ENCODE measurements around the gene UBE2J2. TPM values are rescaled to one million over a fixed set of nuclear protein-coding genes. Genes with fewer than 3 reads are reported as not detected.

The UBE2J2 gene
- total RNA-seq (56.4 TPM), polyA plus RNA-seq (10 to 100 TPM; 72.9 to 97.5 (median 85.4) TPM)

DNA sequence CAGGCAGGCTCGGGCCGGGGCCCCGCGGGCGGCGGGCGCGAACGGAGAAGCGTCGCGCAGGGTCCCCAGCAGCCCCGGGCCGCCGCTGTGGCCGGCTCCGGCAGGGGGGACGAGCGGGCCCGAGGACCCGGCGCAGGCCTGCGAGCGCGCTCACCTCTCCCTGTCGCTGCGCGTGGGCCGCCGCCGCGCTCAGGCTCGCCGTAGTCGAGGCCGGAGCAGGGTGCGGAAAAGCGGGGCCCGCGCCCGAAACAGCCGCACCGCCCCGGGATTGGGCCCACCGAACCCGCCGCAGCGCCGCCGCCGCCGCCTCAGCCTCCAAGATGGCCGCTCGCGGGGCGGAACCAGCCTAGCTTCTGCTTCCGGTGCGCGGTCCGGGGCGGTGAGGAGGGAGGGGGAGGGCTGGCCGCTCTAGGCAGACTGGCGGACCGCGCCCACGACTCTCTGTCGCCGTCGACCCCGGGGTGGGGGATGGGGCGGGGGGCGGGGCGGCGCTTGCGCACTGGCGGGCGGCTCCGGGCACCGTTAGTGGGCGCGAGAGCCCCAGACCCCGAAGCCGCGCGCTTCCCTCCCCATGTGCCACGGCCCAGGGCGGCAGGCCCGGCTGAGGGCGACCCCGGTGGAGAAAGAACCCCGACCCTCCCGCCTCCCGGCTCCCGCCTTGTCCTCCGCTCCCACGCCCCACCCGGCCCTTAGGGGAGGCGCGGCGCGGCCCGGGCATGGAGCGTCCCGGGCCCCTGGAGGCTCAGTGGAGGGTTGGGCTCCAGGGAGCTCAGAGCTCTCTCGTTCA lies at the start of gene UBE2J2:
TSS of gene UBE2J2 (minus strand) at position 343 of the 787 bp plus-strand sequence. CDS start 5,862 bp downstream, outside the sequence.
- Mint-ChIP-seq H3K9me3 (no peaks in the 10 kb centered on the region), H3K4me1 (peaks cover 0 to 47% (median 24%) of the 10 kb centered on the region in 4 donors), H3K36me3 (peaks cover 10% of the 10 kb centered on the region), H3K4me3 (peak within 1 kb of the TSS; percentile 88 to 94 (median 93)), H3K27me3 (no peaks in the 10 kb centered on the region), H3K27ac (peak within 1 kb of the TSS; percentile 84 to 93 (median 86))
- DNase-seq (peak; percentile 89 to 95 (median 91)), ATAC-seq (ENCODE audit: low read depth in 2 of 2) (peak; percentile 97)
- peaks cover 43% of the 10 kb centered on the region for H3K4me1 ChIP-seq (ENCODE audit: control insufficient read depth, insufficient read depth, low read length, poor library complexity, severe bottlenecking)
- peak within 1 kb of the TSS; percentile 63 for H3K27ac ChIP-seq (ENCODE audit: insufficient read depth, low read length, poor library complexity, severe bottlenecking)
- H3K4me3 ChIP-seq (ENCODE audit: low read depth, low read length): peak within 1 kb of the TSS; percentile 53
- no peaks in the 10 kb centered on the region for H3K27me3 ChIP-seq (ENCODE audit: control insufficient read depth, insufficient read depth, low read length)
- H3K36me3 ChIP-seq (ENCODE audit: control insufficient read depth, insufficient read depth, low read length): no peaks in the 10 kb centered on the region
- no peaks in the 10 kb centered on the region for H3K9me3 ChIP-seq (ENCODE audit: control insufficient read depth in 2 of 2, low read length in 2 of 2)

DNA sequence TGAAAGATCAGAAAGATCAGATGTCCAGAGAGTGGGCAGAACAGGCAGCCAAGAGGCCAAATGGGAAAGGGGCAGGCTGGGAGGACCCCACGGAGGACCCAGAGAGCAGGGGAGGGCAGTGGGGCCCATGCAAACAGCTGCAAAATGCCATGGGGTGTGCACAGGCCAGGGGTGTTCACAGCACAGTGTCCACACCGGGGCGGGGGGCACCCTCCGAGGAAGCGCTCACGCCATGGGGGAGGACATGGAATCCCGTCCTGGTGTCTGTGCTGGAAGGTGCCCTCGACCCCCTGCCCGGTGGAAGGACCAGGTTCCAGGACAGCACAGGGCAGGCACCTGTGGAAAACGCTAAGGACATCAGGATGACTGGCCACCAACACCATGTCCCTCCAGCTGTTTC lies 49.3 kb upstream of the UBE2J2 start:
- H3K4me1 ChIP-seq (ENCODE audit: control insufficient read depth, insufficient read depth, low read length, poor library complexity, severe bottlenecking): peaks cover 43% of the 10 kb centered on the region
- H3K4me3 ChIP-seq (ENCODE audit: low read depth, low read length): peak overlapping the region; percentile 13

DNA sequence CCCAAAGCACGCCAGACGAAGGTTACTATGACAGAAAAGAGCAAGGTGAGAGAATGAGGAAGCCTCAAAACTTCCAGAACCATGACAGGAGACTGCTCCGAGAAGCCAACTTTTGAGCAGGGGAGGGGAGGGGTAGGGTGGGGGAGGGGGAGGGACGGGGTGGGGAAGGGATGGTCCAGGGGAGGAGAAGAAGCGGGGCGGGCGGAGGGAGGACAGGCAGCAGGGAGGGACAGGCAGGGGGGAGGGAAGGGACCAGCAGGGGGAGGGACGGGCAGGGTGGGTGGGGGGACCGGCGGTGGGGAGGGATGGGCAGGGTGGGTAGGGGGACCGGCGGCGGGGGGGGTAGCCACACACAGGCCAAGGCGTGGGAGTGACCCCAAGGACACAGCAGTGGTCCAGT lies 48.8 kb upstream of the UBE2J2 start:
- Mint-ChIP-seq H3K27me3 (no peaks in the 10 kb centered on the region), H3K9me3 (no peaks in the 10 kb centered on the region), H3K27ac (peak overlapping the region in 1 of 3 donors; percentile 51), H3K4me3 (peak overlapping the region; percentile 33 to 86 (median 72)), H3K36me3 (peaks cover 5% of the 10 kb centered on the region), H3K4me1 (peaks cover 0 to 54% (median 8%) of the 10 kb centered on the region in 4 donors)
- DNase-seq (no peak), ATAC-seq (ENCODE audit: low read depth in 2 of 2) (no peak)
- Histone ChIP-seq H3K4me3 (ENCODE audit: low read depth, low read length) (no peak overlapping the region), H3K9me3 (ENCODE audit: control insufficient read depth in 2 of 2, low read length in 2 of 2) (no peaks in the 10 kb centered on the region), H3K27me3 (ENCODE audit: control insufficient read depth, insufficient read depth, low read length) (no peaks in the 10 kb centered on the region), H3K36me3 (ENCODE audit: control insufficient read depth, insufficient read depth, low read length) (peaks cover 28% of the 10 kb centered on the region), H3K27ac (ENCODE audit: insufficient read depth, low read length, poor library complexity, severe bottlenecking) (no peak overlapping the region), H3K4me1 (ENCODE audit: control insufficient read depth, insufficient read depth, low read length, poor library complexity, severe bottlenecking) (peaks cover 43% of the 10 kb centered on the region)

More for the DNA sequence above, 49.3 kb upstream of the UBE2J2 start:
- H3K36me3 Mint-ChIP-seq: peaks cover 5% of the 10 kb centered on the region
- H3K9me3 Mint-ChIP-seq: no peaks in the 10 kb centered on the region
- H3K4me1 Mint-ChIP-seq: peaks cover 0 to 55% (median 8%) of the 10 kb centered on the region in 4 donors
- no peaks in the 10 kb centered on the region for H3K27me3 ChIP-seq (ENCODE audit: control insufficient read depth, insufficient read depth, low read length)
- H3K4me3 Mint-ChIP-seq: peak overlapping the region; percentile 54 to 92 (median 88)
- no peaks in the 10 kb centered on the region for H3K27me3 Mint-ChIP-seq
- peaks cover 25% of the 10 kb centered on the region for H3K36me3 ChIP-seq (ENCODE audit: control insufficient read depth, insufficient read depth, low read length)
- ATAC-seq (ENCODE audit: low read depth in 2 of 2): no peak
- no peaks in the 10 kb centered on the region for H3K9me3 ChIP-seq (ENCODE audit: control insufficient read depth in 2 of 2, low read length in 2 of 2)
- H3K27ac ChIP-seq (ENCODE audit: insufficient read depth, low read length, poor library complexity, severe bottlenecking): no peak overlapping the region
- DNase-seq: no peak
- H3K27ac Mint-ChIP-seq: peak overlapping the region; percentile 56 to 91 (median 81)

GRCh38 chr1:1321477-1321876 lies 47.8 kb upstream of the UBE2J2 start:
- Mint-ChIP-seq H3K4me1 (peaks cover 0 to 49% (median 6%) of the 10 kb centered on the region in 4 donors), H3K27ac (no peak overlapping the region), H3K4me3 (peak overlapping the region in 3 of 4 donors; percentile 32 to 61 (median 43)), H3K27me3 (no peaks in the 10 kb centered on the region), H3K36me3 (peaks cover 5% of the 10 kb centered on the region), H3K9me3 (no peaks in the 10 kb centered on the region)
- peaks cover 38% of the 10 kb centered on the region for H3K4me1 ChIP-seq (ENCODE audit: control insufficient read depth, insufficient read depth, low read length, poor library complexity, severe bottlenecking)
- H3K27ac ChIP-seq (ENCODE audit: insufficient read depth, low read length, poor library complexity, severe bottlenecking): no peak overlapping the region
- peaks cover 30% of the 10 kb centered on the region for H3K36me3 ChIP-seq (ENCODE audit: control insufficient read depth, insufficient read depth, low read length)
- H3K4me3 ChIP-seq (ENCODE audit: low read depth, low read length): no peak overlapping the region
- H3K27me3 ChIP-seq (ENCODE audit: control insufficient read depth, insufficient read depth, low read length): no peaks in the 10 kb centered on the region
- H3K9me3 ChIP-seq (ENCODE audit: control insufficient read depth in 2 of 2, low read length in 2 of 2): no peaks in the 10 kb centered on the region
- ATAC-seq (ENCODE audit: low read depth in 2 of 2) (no peak), DNase-seq (no peak)

DNA sequence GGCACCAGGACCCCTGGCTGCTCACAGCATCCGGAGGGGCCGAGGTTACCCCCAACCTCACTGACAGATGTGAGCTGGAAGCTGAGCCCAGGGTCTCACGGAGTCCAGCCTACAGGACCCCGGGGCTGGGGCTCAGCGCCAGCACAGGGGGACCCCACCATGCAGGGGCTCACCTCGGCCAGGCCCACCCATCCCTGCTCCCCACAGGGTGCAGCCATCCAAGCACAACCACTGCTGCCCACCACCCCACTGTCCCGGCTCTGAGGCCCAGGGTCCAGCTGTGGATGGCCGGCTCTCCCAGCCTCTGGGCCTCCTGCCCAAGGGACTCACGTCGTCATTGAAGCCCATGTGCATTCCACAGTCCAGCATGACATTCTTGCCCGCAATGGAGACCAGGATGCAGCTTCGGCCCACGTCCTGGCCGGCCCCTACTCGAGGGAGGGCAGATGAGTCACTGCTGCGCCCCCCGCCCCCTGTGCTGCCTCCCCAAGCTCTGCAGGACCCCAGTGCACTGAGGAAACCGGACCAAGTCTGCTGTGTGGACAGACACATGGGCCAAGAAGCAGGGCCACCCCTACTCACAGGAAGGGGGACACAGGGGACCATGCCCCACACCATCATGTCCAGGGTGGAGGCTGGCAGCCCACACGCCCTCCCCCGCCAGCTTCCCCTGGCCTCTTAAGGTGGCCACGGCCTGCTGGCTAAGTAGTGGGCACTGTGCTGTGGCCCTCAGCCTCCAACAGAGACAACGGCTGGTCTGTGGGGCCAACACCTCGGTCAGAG lies 47.2 kb upstream of the UBE2J2 start:
- Mint-ChIP-seq H3K4me1 (peaks cover 0 to 43% (median 3%) of the 10 kb centered on the region in 4 donors), H3K36me3 (peaks cover 5% of the 10 kb centered on the region), H3K27me3 (no peaks in the 10 kb centered on the region), H3K27ac (peak overlapping the region in 1 of 3 donors; percentile 76), H3K4me3 (peak overlapping the region in 3 of 4 donors; percentile 43 to 65 (median 52)), H3K9me3 (no peaks in the 10 kb centered on the region)
- peaks cover 32% of the 10 kb centered on the region for H3K4me1 ChIP-seq (ENCODE audit: control insufficient read depth, insufficient read depth, low read length, poor library complexity, severe bottlenecking)
- DNase-seq (no peak), ATAC-seq (ENCODE audit: low read depth in 2 of 2) (no peak)
- no peaks in the 10 kb centered on the region for H3K9me3 ChIP-seq (ENCODE audit: control insufficient read depth in 2 of 2, low read length in 2 of 2)
- H3K4me3 ChIP-seq (ENCODE audit: low read depth, low read length): no peak overlapping the region
- H3K27ac ChIP-seq (ENCODE audit: insufficient read depth, low read length, poor library complexity, severe bottlenecking): no peak overlapping the region
- H3K36me3 ChIP-seq (ENCODE audit: control insufficient read depth, insufficient read depth, low read length): peaks cover 34% of the 10 kb centered on the region
- no peaks in the 10 kb centered on the region for H3K27me3 ChIP-seq (ENCODE audit: control insufficient read depth, insufficient read depth, low read length)

DNA sequence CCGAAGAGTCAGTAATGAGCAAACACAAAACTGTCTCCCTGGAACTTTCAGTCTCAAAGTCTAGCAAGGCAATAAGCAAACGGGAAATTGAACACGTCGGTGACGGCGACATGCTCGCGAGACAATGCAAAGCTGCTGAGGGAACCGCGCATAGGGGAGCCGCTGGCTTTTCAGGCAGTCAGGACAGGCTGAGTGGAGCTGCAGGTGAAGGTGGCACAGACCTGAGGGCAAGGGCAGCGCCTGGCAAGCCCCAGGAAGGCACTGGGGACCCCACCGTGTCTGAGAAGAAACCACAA lies 45.9 kb upstream of the UBE2J2 start:
- Mint-ChIP-seq H3K27ac (no peak overlapping the region), H3K27me3 (no peaks in the 10 kb centered on the region), H3K9me3 (no peaks in the 10 kb centered on the region), H3K4me3 (peak overlapping the region in 2 of 4 donors; percentile 60 to 77), H3K4me1 (peaks cover 0 to 38% (median 3%) of the 10 kb centered on the region in 4 donors), H3K36me3 (peaks cover 5% of the 10 kb centered on the region)
- no peak for ATAC-seq (ENCODE audit: low read depth in 2 of 2)
- Histone ChIP-seq H3K27me3 (ENCODE audit: control insufficient read depth, insufficient read depth, low read length) (no peaks in the 10 kb centered on the region), H3K9me3 (ENCODE audit: control insufficient read depth in 2 of 2, low read length in 2 of 2) (no peaks in the 10 kb centered on the region), H3K4me3 (ENCODE audit: low read depth, low read length) (no peak overlapping the region), H3K4me1 (ENCODE audit: control insufficient read depth, insufficient read depth, low read length, poor library complexity, severe bottlenecking) (peaks cover 22% of the 10 kb centered on the region), H3K27ac (ENCODE audit: insufficient read depth, low read length, poor library complexity, severe bottlenecking) (no peak overlapping the region), H3K36me3 (ENCODE audit: control insufficient read depth, insufficient read depth, low read length) (peaks cover 37% of the 10 kb centered on the region)
- no peak for DNase-seq

DNA sequence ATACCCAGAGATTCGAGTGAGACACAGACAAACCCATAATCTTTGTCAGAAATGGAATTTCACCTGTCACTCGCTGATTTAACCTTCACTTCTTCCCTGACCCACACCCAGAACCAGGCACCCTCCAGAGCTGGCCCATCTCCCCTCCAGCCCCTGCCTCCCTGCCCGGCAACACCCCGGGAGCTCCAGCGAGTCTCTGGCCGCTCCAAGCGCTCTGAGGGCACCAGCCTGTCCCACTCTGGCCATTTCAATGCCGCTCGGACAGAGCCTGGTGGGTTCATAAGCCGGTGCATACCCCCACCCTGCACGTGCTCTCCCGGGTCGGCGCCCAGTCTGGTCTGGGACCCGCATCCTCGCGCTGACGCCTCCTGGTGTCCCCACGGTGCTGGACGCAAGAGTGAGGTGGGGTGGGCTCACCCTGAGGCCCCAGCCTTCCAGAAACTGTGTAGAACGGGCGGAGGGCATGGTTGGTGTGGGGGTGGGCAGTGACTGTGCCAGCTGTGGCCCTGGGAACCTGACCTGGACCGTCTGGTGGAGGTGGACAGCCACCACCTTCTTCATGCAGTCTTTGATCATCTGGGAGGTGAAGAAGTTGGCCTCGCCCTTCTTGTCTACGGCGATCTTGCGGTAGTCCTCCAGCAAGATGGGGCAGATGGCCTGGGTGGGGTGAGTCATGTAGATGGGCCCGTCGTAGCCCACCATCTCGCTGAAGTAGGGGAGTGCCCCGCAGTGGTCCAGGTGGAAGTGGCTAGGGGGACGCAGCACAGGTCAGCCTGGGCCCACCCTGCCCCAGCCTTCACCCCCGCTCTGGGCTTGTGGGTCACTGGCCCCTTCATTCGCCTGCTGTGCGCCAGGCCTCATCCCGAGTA lies 45.4 kb upstream of the UBE2J2 start:
- ATAC-seq (ENCODE audit: low read depth in 2 of 2) (no peak), DNase-seq (no peak)
- H3K27me3 ChIP-seq (ENCODE audit: control insufficient read depth, insufficient read depth, low read length): no peaks in the 10 kb centered on the region
- no peaks in the 10 kb centered on the region for H3K9me3 Mint-ChIP-seq
- H3K9me3 ChIP-seq (ENCODE audit: control insufficient read depth in 2 of 2, low read length in 2 of 2): no peaks in the 10 kb centered on the region
- H3K27ac ChIP-seq (ENCODE audit: insufficient read depth, low read length, poor library complexity, severe bottlenecking): no peak overlapping the region
- peak overlapping the region in 3 of 4 donors; percentile 2 to 77 (median 60) for H3K4me3 Mint-ChIP-seq
- H3K4me1 Mint-ChIP-seq: peaks cover 0 to 36% (median 3%) of the 10 kb centered on the region in 4 donors
- no peak overlapping the region for H3K4me3 ChIP-seq (ENCODE audit: low read depth, low read length)
- peaks cover 22% of the 10 kb centered on the region for H3K4me1 ChIP-seq (ENCODE audit: control insufficient read depth, insufficient read depth, low read length, poor library complexity, severe bottlenecking)
- H3K36me3 Mint-ChIP-seq: peaks cover 5% of the 10 kb centered on the region
- peaks cover 41% of the 10 kb centered on the region for H3K36me3 ChIP-seq (ENCODE audit: control insufficient read depth, insufficient read depth, low read length)
- H3K27me3 Mint-ChIP-seq: no peaks in the 10 kb centered on the region
- peak overlapping the region in 1 of 3 donors; percentile 85 for H3K27ac Mint-ChIP-seq

Measured in CD4-positive, CD25-positive, alpha-beta regulatory T cell (primary cell).